Esophagus squamous epithelium (tissue), 4 donors: ENCODE results near the gene WDR3.

ENCODE experiments used
- POLR2A ChIP-seq, 4 donors: fragments of 450-650 bp; IDR thresholded peaks; one replicate each; pipeline ENCODE4 v1.6.1; 2017; ENCODE audit warnings: antibody characterized with exemption in 4 of 4, mild to moderate bottlenecking in 4 of 4, moderate library complexity in 3 of 4
- TF ChIP-seq, protein P1 (sequence below), 6 experiments: fragments of 450-650 bp in 4 of 6; fragments of 200-600 bp in 2 of 6; sonication (generic) in 2 of 6; IDR thresholded peaks; one replicate each; pipeline ENCODE4 v1.5.1; 2016 to 2019; ENCODE audit warnings: antibody characterized with exemption in 6 of 6, mild to moderate bottlenecking in 4 of 6, moderate library complexity in 4 of 6

DNA sequence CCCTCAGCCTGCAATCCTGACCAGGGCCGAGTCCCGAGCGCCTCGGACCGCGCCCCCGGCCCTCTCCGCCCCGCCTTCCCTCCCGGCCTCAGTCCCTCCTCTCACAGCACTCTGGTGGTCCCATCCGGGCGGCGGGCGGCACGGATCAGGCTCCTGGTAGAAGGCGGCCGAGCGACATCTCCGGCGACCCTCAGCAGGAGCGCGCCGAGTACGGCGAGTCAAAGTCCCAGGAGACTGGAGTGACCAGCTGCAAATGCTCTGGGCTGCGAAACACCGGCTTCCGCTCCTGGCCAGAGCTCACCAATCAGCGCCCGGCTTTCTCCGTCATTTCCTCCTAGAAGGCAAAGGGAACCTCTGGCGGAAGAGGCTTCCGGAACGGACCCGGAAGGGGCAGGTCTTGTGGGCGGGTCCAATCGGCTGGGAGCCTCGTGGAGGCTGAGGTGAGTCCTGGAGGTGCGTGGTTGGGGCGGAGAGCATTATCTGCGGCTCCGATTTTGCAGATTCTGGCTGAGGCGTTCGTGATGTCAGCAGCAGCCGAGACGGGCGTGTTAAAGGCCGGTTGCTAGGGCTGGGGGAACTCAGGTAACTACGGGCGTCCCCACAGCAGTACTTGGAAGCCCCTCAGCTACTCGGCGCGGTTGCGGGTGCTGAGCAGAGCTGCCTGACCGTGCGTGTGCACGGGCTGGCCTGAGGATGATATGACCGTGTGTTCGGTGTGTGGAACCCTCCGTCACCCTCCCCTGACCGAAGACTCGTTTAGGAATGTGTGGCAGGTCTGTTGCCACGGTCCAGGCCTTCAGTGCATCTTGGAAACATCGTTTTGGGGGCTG is at the start of gene WDR3, which contains the start of gene GDAP2:
- TF ChIP-seq, protein P1, sequence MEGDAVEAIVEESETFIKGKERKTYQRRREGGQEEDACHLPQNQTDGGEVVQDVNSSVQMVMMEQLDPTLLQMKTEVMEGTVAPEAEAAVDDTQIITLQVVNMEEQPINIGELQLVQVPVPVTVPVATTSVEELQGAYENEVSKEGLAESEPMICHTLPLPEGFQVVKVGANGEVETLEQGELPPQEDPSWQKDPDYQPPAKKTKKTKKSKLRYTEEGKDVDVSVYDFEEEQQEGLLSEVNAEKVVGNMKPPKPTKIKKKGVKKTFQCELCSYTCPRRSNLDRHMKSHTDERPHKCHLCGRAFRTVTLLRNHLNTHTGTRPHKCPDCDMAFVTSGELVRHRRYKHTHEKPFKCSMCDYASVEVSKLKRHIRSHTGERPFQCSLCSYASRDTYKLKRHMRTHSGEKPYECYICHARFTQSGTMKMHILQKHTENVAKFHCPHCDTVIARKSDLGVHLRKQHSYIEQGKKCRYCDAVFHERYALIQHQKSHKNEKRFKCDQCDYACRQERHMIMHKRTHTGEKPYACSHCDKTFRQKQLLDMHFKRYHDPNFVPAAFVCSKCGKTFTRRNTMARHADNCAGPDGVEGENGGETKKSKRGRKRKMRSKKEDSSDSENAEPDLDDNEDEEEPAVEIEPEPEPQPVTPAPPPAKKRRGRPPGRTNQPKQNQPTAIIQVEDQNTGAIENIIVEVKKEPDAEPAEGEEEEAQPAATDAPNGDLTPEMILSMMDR (IDR thresholded peaks at IDR 0.05), result no peak
- peak in 3 of 4 donors; percentile 42 to 64 (median 59) for TF ChIP-seq POLR2A (IDR thresholded peaks at IDR 0.05)
